MCF 10A (cell line): ENCODE measurements around the gene CYSTM1. TPM values are rescaled to one million over a fixed set of nuclear protein-coding genes. Genes with fewer than 3 reads are reported as not detected.

ENCODE experiments used
- BruUV-seq: library from RNA; stranded (reverse); fragments of 400-500 nt; replicated peaks from 2 replicates; lab custom pipeline; 2021; lab: Mats Ljungman, UMichigan
- CTCF ChIA-PET: fragments of 300-600 bp; sonication (Branson Sonifier 250); formaldehyde crosslinking; extraction: SDS; loops from one replicate; lab custom pipeline; 2021; ENCODE audit warnings: antibody characterized with exemption, inconsistent platforms; lab: Yijun Ruan, JAX
- POLR2A ChIA-PET: fragments of 300-600, 350-650 bp; sonication (Branson Sonifier 250); formaldehyde crosslinking; extraction: SDS; loops from one replicate; lab custom pipeline; 2020; ENCODE audit warnings: antibody characterized with exemption, inconsistent platforms; lab: Yijun Ruan, JAX
- DNase-seq: peaks from one replicate; pipeline ENCODE4 v3.0.0-alpha.2; 2018; ENCODE audit not compliant: unreplicated experiment
- H3K27ac Mint-ChIP-seq: one replicate; pipeline ENCODE4 v1.8.0; 2022; ENCODE audit warnings: mild to moderate bottlenecking, low read depth, mixed read lengths; ENCODE audit not compliant: unreplicated experiment
- H3K27me3 Mint-ChIP-seq: one replicate; pipeline ENCODE4 v1.8.0; 2022; ENCODE audit warnings: mixed read lengths; ENCODE audit not compliant: insufficient read depth, unreplicated experiment
- H3K36me3 Mint-ChIP-seq: one replicate; pipeline ENCODE4 v1.8.0; 2022; ENCODE audit warnings: mild to moderate bottlenecking, moderate library complexity, mixed read lengths; ENCODE audit not compliant: insufficient read depth, unreplicated experiment
- H3K4me1 Mint-ChIP-seq: one replicate; pipeline ENCODE4 v1.8.0; 2022; ENCODE audit warnings: mixed read lengths; ENCODE audit not compliant: insufficient read depth, unreplicated experiment
- H3K4me3 Mint-ChIP-seq: one replicate; pipeline ENCODE4 v1.8.0; 2022; ENCODE audit warnings: mild to moderate bottlenecking, moderate library complexity, mixed read lengths; ENCODE audit not compliant: unreplicated experiment
- H3K9me3 Mint-ChIP-seq: one replicate; pipeline ENCODE4 v1.8.0; 2022; ENCODE audit warnings: mixed read lengths; ENCODE audit not compliant: unreplicated experiment
- CTCF ChIP-seq: fragments of 200-600 bp; IDR thresholded peaks from one replicate; pipeline ENCODE4 v1.8.0; 2022; ENCODE audit warnings: antibody characterized with exemption, mild to moderate bottlenecking; ENCODE audit not compliant: unreplicated experiment
- intact Hi-C: fragments of 100-400 bp; cut with micrococcal nuclease; formaldehyde crosslinking; loops from 2 replicates; pipeline ENCODE4 v1.14.1; 2022
- total RNA-seq: library from RNA; stranded (reverse); gene quantifications from 2 replicates; pipeline ENCODE4 v1.2.3, GENCODE V29; 2022

Gene CYSTM1
- total RNA-seq, 1 experiment from 2014 or later: 59.4 TPM

- Mint-ChIP-seq H3K36me3 (peaks cover 9% of the 10 kb centered on the region), H3K9me3 (no peaks in the 10 kb centered on the region), H3K27ac (no peak overlapping the region), H3K4me1 (no peaks in the 10 kb centered on the region), H3K27me3 (no peaks in the 10 kb centered on the region), H3K4me3 (no peak overlapping the region)
- TF ChIP-seq CTCF: no peak
- no peak for DNase-seq
- intact Hi-C loops: no loop called here
- ChIA-PET POLR2A (no interaction called here), CTCF (no interaction called here)
- BruUV-seq: no TSS peak
Measured at GRCh38 chr5:140202610-140203009, 27.6 kb downstream of the CYSTM1 start.

GRCh38 chr5:140205216-140205615 is 30.2 kb downstream of the CYSTM1 start:
- no peak overlapping the region for H3K27ac Mint-ChIP-seq
- H3K4me1 Mint-ChIP-seq: no peaks in the 10 kb centered on the region
- intact Hi-C loops: no loop called here
- ChIA-PET POLR2A (interaction anchor here (0.6 to 2.0 kb wide), 3 partner anchors 9 to 1192 kb away, joined by 4 to 7 read pairs (median 4); no protein-coding TSS in a partner anchor), CTCF (interaction anchor here (0.9 to 2.7 kb wide), 3 partner anchors 10 to 158 kb away, joined by 3 to 7 read pairs (median 3); no protein-coding TSS in a partner anchor)
- no peak for DNase-seq
- H3K36me3 Mint-ChIP-seq: no peaks in the 10 kb centered on the region
- TF ChIP-seq CTCF: no peak
- H3K27me3 Mint-ChIP-seq: no peaks in the 10 kb centered on the region
- BruUV-seq: no TSS peak
- H3K9me3 Mint-ChIP-seq: no peaks in the 10 kb centered on the region
- no peak overlapping the region for H3K4me3 Mint-ChIP-seq

GRCh38 chr5:140205952-140206351 is 31.0 kb downstream of the CYSTM1 start:
- H3K36me3 Mint-ChIP-seq: no peaks in the 10 kb centered on the region
- POLR2A ChIA-PET: interaction anchor here (0.6 to 2.0 kb wide), 4 partner anchors 9 to 451 kb away, joined by 4 to 7 read pairs (median 4); no protein-coding TSS in a partner anchor
- CTCF ChIA-PET: interaction anchor here (0.5 to 2.7 kb wide), 4 partner anchors 9 to 1900 kb away, joined by 3 to 7 read pairs (median 3); partner anchors contain the start of gene NRG2
- no TSS peak for BruUV-seq
- no peak for TF ChIP-seq CTCF
- no peaks in the 10 kb centered on the region for H3K27me3 Mint-ChIP-seq
- H3K4me1 Mint-ChIP-seq: no peaks in the 10 kb centered on the region
- H3K27ac Mint-ChIP-seq: no peak overlapping the region
- no peak overlapping the region for H3K4me3 Mint-ChIP-seq
- intact Hi-C loops: no loop called here
- H3K9me3 Mint-ChIP-seq: no peaks in the 10 kb centered on the region
- DNase-seq: no peak

- no peak overlapping the region for H3K4me3 Mint-ChIP-seq
- no peak for TF ChIP-seq CTCF
- ChIA-PET POLR2A (interaction anchor here (0.8 to 1.6 kb wide), 4 partner anchors 9 to 29 kb away, joined by 3 to 5 read pairs (median 4); no protein-coding TSS in a partner anchor), CTCF (interaction anchor here (0.8 to 2.7 kb wide), 3 partner anchors 11 to 156 kb away, joined by 4 to 7 read pairs (median 5); no protein-coding TSS in a partner anchor)
- no peak overlapping the region for H3K27ac Mint-ChIP-seq
- H3K4me1 Mint-ChIP-seq: no peaks in the 10 kb centered on the region
- H3K27me3 Mint-ChIP-seq: no peaks in the 10 kb centered on the region
- DNase-seq: no peak
- H3K36me3 Mint-ChIP-seq: no peaks in the 10 kb centered on the region
- intact Hi-C loops: no loop called here
- BruUV-seq: no TSS peak
- H3K9me3 Mint-ChIP-seq: no peaks in the 10 kb centered on the region
Measured at GRCh38 chr5:140207250-140207964, 32.4 kb downstream of the CYSTM1 start.
